IPS DF 6.9 (cell line): ENCODE measurements around the gene HOXD13.

Experiments
- DNase-seq: peaks from one replicate; pipeline ENCODE4 v3.0.0-alpha.2; 2013; ENCODE audit warnings: low read depth, low spot score
- H3K27ac ChIP-seq: one replicate; pipeline ENCODE4 v1.5.1; 2013; ENCODE audit warnings: low read length, control low read depth
- H3K27me3 ChIP-seq: 2 replicates; pipeline ENCODE4 v1.6.1; 2013; ENCODE audit warnings: mild to moderate bottlenecking, low read length; ENCODE audit not compliant: control insufficient read depth, insufficient read depth
- H3K36me3 ChIP-seq: 2 replicates; pipeline ENCODE4 v1.6.1; 2013; ENCODE audit warnings: low read length; ENCODE audit not compliant: control insufficient read depth, insufficient read depth
- H3K4me1 ChIP-seq: 2 replicates; pipeline ENCODE4 v1.6.1; 2013; ENCODE audit warnings: low read length; ENCODE audit not compliant: control insufficient read depth, insufficient read depth
- H3K4me3 ChIP-seq: 2 replicates; pipeline ENCODE4 v1.5.1; 2013; ENCODE audit warnings: mild to moderate bottlenecking, low read length
- H3K9me3 ChIP-seq: 2 replicates; pipeline ENCODE4 v1.6.1; 2013; ENCODE audit warnings: low read length, inconsistent platforms; ENCODE audit not compliant: control insufficient read depth, insufficient read depth
- WGBS: extraction: QIAGEN DNeasy Blood & Tissue Kit; methylation state at CpG from one replicate; pipeline ENCODE4 v1.1.7; 2013; ENCODE audit warnings: mixed read lengths, missing lambda C conversion rate; ENCODE audit not compliant: insufficient read length, insufficient coverage; 5-methylcytosine and 5-hydroxymethylcytosine counted together

HOXD13 gene

DNA sequence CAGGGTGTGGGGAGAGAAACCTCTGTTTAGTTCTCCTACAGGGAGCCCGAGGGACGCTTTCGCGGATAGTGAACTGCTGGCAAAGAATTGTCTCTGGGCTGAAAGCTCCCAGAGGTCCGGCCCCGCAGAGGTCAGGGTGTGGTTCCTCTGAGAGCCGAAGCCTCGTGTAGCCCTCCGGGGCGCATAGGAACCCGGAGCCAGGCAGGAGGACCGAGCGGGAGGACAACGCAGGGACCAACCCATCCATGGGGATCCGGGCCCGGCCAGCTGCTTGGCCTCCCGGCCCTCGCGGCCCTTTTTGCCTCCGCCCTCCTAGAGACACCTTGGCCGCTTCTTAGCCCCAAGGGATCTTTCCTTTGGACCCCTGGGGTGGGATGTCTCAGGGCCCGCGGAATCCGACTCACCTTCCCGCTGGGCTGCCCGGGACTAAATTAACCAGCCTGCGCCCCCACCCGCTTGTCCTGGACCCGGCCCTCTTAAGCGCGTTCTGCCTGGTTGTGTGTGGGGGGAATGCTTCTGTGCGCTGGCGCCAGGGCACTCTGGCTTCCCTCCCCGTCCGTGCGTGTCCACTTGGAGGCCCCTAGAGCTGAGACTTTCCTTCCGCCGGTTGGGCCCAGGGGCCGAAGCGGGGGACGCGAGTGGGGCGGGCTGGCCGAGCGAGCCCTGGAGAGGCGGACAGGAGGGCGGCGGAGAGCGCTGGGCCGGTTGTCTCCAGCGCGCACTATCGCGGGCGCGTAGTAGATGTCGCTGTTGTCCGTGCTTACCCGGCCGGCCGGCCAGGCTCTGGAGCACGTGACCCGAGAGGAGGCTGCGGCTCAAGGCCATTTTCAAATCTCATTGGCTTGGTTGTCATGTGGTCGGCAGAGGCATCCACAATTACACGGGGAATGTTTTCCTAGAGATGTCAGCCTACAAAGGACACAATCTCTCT lies 23.6 kb downstream of the HOXD13 start, which contains the start of gene HOXD10:
Gene HOXD10, plus strand, starts transcription at position 896 of the 931 bp plus-strand sequence. CDS start 56 bp downstream, outside the sequence.
- Histone ChIP-seq H3K4me1 (no peaks in the 10 kb centered on the region), H3K4me3 (no peak within 1 kb of the TSS), H3K27ac (no peak within 1 kb of the TSS), H3K36me3 (no peaks in the 10 kb centered on the region), H3K27me3 (peaks cover 95% of the 10 kb centered on the region), H3K9me3 (no peaks in the 10 kb centered on the region)
- no peak for DNase-seq
- WGBS, result no CpG with 5 or more reads among the region's 66 CpGs

DNA sequence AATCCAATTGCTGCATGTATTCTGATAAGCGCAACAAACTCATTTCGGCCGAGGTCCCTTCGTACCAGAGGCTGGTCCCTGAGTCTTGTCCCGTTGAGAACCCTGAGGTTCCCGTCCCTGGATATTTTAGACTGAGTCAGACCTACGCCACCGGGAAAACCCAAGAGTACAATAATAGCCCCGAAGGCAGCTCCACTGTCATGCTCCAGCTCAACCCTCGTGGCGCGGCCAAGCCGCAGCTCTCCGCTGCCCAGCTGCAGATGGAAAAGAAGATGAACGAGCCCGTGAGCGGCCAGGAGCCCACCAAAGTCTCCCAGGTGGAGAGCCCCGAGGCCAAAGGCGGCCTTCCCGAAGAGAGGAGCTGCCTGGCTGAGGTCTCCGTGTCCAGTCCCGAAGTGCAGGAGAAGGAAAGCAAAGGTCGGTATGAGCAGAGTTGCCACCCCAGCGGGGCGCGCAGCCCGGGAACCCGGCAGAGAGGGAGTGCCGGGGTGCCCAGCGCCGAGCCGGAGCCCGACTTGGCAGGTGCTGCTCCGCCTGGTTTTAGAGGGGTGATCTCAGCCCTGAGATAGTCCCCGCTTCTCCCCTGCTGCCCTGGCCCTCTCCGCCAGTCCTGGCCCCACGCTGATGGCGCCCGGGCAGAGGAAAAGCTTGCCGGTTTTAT lies 24.8 kb downstream of the HOXD13 start:
- no peaks in the 10 kb centered on the region for H3K36me3 ChIP-seq
- DNase-seq, result no peak
- H3K4me1 ChIP-seq, result 0 out of 2 replicates have a peak, but pooled peaks cover under 1% of the 10 kb centered on the region
- H3K27me3 ChIP-seq, result peaks cover 96% of the 10 kb centered on the region
- no peak overlapping the region for H3K27ac ChIP-seq
- H3K4me3 ChIP-seq, result no peak overlapping the region
- WGBS, result no CpG with 5 or more reads among the region's 40 CpGs
- H3K9me3 ChIP-seq, result no peaks in the 10 kb centered on the region

DNA sequence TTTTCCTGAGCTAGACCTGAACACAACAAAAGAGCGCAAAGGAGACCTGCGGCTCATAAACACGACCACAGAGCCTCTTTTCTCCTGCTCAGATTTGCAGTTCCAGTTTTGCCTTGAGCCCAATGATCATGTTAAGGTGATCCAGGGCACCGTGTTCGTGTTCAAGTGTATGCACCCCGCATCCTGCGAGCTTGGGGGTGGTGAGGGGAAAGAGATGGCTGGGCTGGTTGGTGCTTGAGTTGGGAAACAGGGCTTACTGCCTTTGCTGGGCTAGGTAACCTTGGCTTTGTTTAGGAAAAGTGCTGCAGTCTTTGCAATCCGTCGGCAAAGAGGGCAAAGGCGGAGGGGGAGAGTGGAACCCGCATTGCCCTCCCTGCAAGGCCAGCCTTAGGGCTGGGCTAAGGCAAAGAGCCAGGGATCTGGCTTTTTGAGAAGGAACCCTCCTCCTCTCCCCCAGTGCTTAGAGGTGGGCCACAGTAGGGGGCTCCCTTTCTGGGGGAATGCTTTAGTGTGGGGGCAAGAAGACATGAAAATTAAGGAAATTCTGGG lies 25.4 kb downstream of the HOXD13 start:
- Histone ChIP-seq H3K27ac (no peak overlapping the region), H3K4me1 (peaks cover 4% of the 10 kb centered on the region; the same call in 1 of the 2 replicates), H3K27me3 (peaks cover 96% of the 10 kb centered on the region), H3K9me3 (no peaks in the 10 kb centered on the region), H3K36me3 (no peaks in the 10 kb centered on the region), H3K4me3 (no peak overlapping the region)
- no CpG with 5 or more reads among the region's 11 CpGs for WGBS
- DNase-seq, result no peak

DNA sequence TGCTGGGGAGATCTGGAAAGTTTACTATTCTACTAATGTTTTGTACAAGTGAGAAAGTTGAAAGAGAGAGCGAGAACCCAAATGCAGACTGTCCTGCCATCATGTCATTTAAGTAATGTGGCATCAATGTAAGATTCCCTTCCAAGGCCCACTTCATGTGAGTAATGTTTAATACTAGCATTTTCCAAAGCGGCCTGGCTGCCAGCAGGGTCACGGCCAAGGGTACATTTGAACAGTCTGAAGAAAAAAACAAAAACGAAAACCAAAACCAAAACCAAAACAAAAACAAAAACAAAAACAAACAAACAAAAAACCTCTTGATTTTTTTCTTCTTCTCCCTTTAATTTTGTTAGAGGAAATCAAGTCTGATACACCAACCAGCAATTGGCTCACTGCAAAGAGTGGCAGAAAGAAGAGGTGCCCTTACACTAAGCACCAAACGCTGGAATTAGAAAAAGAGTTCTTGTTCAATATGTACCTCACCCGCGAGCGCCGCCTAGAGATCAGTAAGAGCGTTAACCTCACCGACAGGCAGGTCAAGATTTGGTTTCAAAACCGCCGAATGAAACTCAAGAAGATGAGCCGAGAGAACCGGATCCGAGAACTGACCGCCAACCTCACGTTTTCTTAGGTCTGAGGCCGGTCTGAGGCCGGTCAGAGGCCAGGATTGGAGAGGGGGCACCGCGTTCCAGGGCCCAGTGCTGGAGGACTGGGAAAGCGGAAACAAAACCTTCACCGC lies 26.2 kb downstream of the HOXD13 start:
- Histone ChIP-seq H3K36me3 (no peaks in the 10 kb centered on the region), H3K27me3 (peaks cover 96% of the 10 kb centered on the region), H3K27ac (no peak overlapping the region), H3K9me3 (no peaks in the 10 kb centered on the region), H3K4me1 (peaks cover 7% of the 10 kb centered on the region; the same call in 1 of the 2 replicates), H3K4me3 (no peak overlapping the region)
- DNase-seq, result no peak
- WGBS, result 100% methylated on average over 1 of the region's 24 CpGs

DNA sequence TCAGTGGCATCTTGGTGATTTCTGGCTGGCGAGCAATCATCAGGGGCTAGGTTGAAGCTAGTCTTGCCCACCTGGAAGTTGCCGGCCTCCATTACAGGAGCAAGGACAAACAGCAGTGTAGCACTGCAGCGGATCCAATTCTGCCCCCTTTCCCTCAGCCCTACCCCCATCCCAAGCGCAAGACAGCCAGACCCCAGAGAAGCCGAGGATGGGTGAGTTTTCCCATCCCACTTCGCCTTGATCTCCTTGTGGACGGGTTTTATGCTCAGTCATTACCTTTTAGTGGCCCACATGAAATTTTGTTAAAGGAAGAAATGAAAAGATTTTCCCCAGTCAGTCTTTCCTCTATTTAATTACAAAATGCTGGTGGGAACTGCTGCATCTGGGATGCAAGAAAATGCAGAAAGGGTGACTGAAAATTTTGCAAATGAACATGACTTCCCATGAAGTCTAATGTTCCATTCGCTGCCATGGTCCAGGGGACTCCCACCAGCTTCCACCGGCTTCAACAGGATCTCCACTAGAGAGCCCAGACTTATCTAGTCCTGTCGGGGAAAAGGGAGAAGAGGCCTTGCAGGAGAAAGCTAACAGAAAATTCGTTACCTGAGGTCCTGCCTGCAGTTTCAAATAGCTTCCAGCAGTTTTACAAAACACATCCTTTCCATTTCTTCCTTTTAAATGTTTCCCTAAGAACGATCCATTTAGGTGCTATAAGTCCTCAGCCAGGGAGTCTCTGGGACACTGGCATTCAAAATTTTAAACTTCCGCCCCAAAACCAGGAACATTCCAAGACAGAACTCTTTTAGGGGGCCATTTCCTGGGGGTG lies 28.1 kb downstream of the HOXD13 start:
- Histone ChIP-seq H3K27me3 (peaks cover 97% of the 10 kb centered on the region), H3K4me1 (peaks cover 7% of the 10 kb centered on the region; the same call in 1 of the 2 replicates), H3K36me3 (no peaks in the 10 kb centered on the region), H3K27ac (no peak overlapping the region), H3K9me3 (no peaks in the 10 kb centered on the region), H3K4me3 (no peak overlapping the region)
- no CpG with 5 or more reads among the region's 13 CpGs for WGBS
- DNase-seq, result no peak

DNA sequence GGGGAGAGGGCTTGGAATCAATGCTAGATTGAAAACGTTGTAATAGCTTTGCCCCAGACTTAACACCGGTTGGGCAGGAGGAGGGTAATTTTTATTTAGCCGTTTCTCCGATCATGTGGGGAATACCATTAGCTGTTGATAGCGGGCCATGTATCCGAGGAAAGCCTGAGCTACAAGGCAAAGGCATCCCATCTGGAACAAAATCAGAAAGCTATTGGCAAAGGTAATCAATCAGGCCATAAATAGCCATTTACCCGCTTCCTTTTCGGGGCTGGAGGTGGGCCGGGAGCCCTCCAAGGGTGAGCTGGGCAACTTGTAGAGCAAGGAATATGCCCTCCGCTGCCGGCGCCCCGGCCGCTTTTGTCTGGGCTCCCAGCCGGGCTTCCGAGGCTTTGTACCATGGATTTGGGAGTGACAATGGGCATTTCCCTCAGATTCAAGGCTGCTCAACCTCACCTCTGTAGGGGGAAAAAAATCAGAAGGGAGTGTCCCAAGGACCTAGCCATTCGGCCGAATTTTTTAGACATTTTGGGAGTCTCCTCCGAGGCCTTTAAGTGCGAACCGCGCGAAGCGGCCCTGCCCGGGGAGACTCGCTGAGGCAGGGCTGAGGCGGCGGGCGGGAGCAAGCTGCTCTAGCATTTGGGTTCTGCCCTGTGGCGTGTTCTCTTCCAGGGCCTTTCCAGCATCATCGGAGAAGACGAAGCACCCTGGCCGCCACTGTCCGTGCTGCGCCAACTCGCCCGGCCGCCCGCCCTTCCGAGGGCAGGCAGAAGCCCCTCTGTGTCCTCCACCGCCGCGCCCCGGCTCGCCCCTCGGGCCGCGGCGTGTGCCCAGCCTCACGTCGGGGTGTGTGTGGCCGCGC lies 28.9 kb downstream of the HOXD13 start:
- no peak overlapping the region for H3K4me3 ChIP-seq

DNA sequence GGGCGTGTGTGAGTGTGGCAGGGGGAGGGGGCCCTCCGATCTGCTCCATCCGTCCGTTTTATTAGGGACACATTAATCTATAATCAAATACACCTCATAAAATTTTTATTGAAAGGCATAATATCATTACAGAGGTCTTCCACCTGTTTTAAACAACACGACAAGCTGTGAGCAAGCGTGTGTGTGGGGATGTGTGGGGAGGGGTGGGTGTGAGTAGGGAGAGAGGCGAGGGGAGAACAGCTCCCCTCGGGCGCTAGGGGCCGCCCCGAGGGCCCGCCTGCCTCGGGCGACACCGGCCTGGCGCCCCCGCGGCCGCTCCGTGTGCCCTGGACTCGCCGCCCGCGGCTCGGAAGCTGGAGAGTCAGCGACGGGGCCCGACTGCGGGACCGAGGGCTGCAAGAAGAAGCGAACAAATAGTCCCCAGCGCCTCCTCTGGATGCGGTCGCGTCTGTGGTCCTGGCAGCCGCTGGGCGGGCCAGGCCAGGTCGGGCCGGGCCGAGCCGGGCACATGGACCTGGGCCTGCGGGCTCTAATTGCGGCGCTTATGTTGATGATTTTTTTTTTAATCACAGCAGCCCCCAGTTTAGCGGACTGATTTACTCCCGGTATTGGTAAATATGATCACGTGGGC lies 29.6 kb downstream of the HOXD13 start:
- peaks cover 7% of the 10 kb centered on the region; the same call in 1 of the 2 replicates for H3K4me1 ChIP-seq
- DNase-seq, result no peak
- no CpG with 5 or more reads among the region's 47 CpGs for WGBS
- H3K9me3 ChIP-seq, result no peaks in the 10 kb centered on the region
- H3K27me3 ChIP-seq, result peaks cover 94% of the 10 kb centered on the region
- no peak overlapping the region; the same call in 1 of the 2 replicates for H3K4me3 ChIP-seq
- H3K36me3 ChIP-seq, result no peaks in the 10 kb centered on the region
- H3K27ac ChIP-seq, result no peak overlapping the region

More for the DNA sequence above, 28.9 kb downstream of the HOXD13 start:
- Histone ChIP-seq H3K9me3 (no peaks in the 10 kb centered on the region), H3K36me3 (no peaks in the 10 kb centered on the region), H3K27me3 (peaks cover 97% of the 10 kb centered on the region), H3K27ac (no peak overlapping the region), H3K4me1 (peaks cover 7% of the 10 kb centered on the region; the same call in 1 of the 2 replicates)
- WGBS, result no CpG with 5 or more reads among the region's 53 CpGs
- DNase-seq, result no peak

DNA sequence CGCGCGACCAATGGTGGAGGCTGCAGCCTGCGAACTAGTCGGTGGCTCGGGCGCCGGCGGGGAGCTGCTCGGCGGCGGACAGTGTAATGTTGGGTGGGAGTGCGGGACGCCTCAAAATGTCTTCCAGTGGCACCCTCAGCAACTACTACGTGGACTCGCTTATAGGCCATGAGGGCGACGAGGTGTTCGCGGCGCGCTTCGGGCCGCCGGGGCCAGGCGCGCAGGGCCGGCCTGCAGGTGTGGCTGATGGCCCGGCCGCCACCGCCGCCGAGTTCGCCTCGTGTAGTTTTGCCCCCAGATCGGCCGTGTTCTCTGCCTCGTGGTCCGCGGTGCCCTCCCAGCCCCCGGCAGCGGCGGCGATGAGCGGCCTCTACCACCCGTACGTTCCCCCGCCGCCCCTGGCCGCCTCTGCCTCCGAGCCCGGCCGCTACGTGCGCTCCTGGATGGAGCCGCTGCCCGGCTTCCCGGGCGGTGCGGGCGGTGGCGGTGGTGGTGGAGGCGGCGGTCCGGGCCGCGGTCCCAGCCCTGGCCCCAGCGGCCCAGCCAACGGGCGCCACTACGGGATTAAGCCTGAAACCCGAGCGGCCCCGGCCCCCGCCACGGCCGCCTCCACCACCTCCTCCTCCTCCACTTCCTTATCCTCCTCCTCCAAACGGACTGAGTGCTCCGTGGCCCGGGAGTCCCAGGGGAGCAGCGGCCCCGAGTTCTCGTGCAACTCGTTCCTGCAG lies 30.3 kb downstream of the HOXD13 start, which contains the start of gene HOXD9:
Gene HOXD9, plus strand, starts transcription at position 37 of the 728 bp plus-strand sequence. Its CDS starts 50 bp downstream, at position 87.
- peaks cover 92% of the 10 kb centered on the region for H3K27me3 ChIP-seq

More for the DNA sequence above, 30.3 kb downstream of the HOXD13 start, which contains the start of gene HOXD9:
- no peak for DNase-seq
- Histone ChIP-seq H3K4me3 (peak within 1 kb of the TSS; percentile 22; the same call in 1 of the 2 replicates), H3K4me1 (peaks cover 7% of the 10 kb centered on the region; the same call in 1 of the 2 replicates), H3K9me3 (no peaks in the 10 kb centered on the region), H3K36me3 (no peaks in the 10 kb centered on the region), H3K27ac (no peak within 1 kb of the TSS)
- no CpG with 5 or more reads among the region's 84 CpGs for WGBS
